Glutamatergic neuron (in vitro differentiated cells): ENCODE data around the gene SELENBP1. TPM values are rescaled to one million over a fixed set of nuclear protein-coding genes. Genes with fewer than 3 reads are reported as not detected.

Source experiments
- DNase-seq: peaks from one replicate; pipeline ENCODE4 v3.0.0; 2022
- H3K27ac Mint-ChIP-seq: one replicate; pipeline ENCODE4 v1.8.0; 2020; ENCODE audit warnings: mild to moderate bottlenecking, mixed read lengths, inconsistent platforms; ENCODE audit not compliant: unreplicated experiment
- H3K27me3 Mint-ChIP-seq: one replicate; pipeline ENCODE4 v1.8.0; 2020; ENCODE audit warnings: mild to moderate bottlenecking, moderate library complexity, mixed read lengths, inconsistent platforms; ENCODE audit not compliant: unreplicated experiment
- H3K36me3 Mint-ChIP-seq: one replicate; pipeline ENCODE4 v1.8.0; 2020; ENCODE audit warnings: mild to moderate bottlenecking, mixed read lengths, inconsistent platforms; ENCODE audit not compliant: unreplicated experiment
- H3K4me1 Mint-ChIP-seq: one replicate; pipeline ENCODE4 v1.8.0; 2020; ENCODE audit warnings: mild to moderate bottlenecking, low read depth, mixed read lengths, inconsistent platforms; ENCODE audit not compliant: unreplicated experiment
- H3K4me3 Mint-ChIP-seq: one replicate; pipeline ENCODE4 v1.8.0; 2020; ENCODE audit warnings: mild to moderate bottlenecking, mixed read lengths, inconsistent platforms; ENCODE audit not compliant: unreplicated experiment
- H3K9me3 Mint-ChIP-seq: one replicate; pipeline ENCODE4 v1.8.0; 2020; ENCODE audit warnings: mild to moderate bottlenecking, moderate library complexity, mixed read lengths, inconsistent platforms; ENCODE audit not compliant: unreplicated experiment
- CTCF ChIP-seq: fragments of 200-600 bp; sonication (generic); IDR thresholded peaks from one replicate; pipeline ENCODE4 v1.5.0; 2021; ENCODE audit not compliant: partially characterized antibody, unreplicated experiment
- total RNA-seq: library from RNA; stranded (reverse); fragmentation: NEBNext Ultra II Directional; extraction: Animal tissue kit (Norgen Biotek cat#: 25700); gene quantifications from one replicate; pipeline ENCODE4 v1.2.1, GENCODE V29; 2021; ENCODE audit not compliant: unreplicated experiment

The SELENBP1 gene
- total RNA-seq, 1 donor from 2014 or later: 2.9 TPM

- no peaks in the 10 kb centered on the region for H3K9me3 Mint-ChIP-seq
- H3K27ac Mint-ChIP-seq: no peak overlapping the region
- DNase-seq: no peak
- H3K4me3 Mint-ChIP-seq: no peak overlapping the region
- H3K27me3 Mint-ChIP-seq: peaks cover 6% of the 10 kb centered on the region
- peaks cover 5% of the 10 kb centered on the region for H3K4me1 Mint-ChIP-seq
- TF ChIP-seq CTCF: no peak
- no peaks in the 10 kb centered on the region for H3K36me3 Mint-ChIP-seq
These were observed 4.8 kb upstream of the SELENBP1 start for GRCh38 chr1:151377150-151377884.

GRCh38 chr1:151373196-151373595 lies 691 bp upstream of the SELENBP1 start:
- no peak for DNase-seq
- H3K27ac Mint-ChIP-seq: no peak overlapping the region
- TF ChIP-seq CTCF: no peak
- no peak overlapping the region for H3K4me3 Mint-ChIP-seq
- no peaks in the 10 kb centered on the region for H3K9me3 Mint-ChIP-seq
- peaks cover 7% of the 10 kb centered on the region for H3K27me3 Mint-ChIP-seq
- no peaks in the 10 kb centered on the region for H3K36me3 Mint-ChIP-seq
- H3K4me1 Mint-ChIP-seq: peaks cover 5% of the 10 kb centered on the region

- Mint-ChIP-seq H3K27me3 (peaks cover 7% of the 10 kb centered on the region), H3K9me3 (no peaks in the 10 kb centered on the region), H3K4me3 (peak overlapping the region; percentile 16), H3K27ac (no peak overlapping the region), H3K4me1 (peaks cover 5% of the 10 kb centered on the region), H3K36me3 (no peaks in the 10 kb centered on the region)
- no peak for DNase-seq
- no peak for TF ChIP-seq CTCF
These were observed 991 bp downstream of the SELENBP1 start for GRCh38 chr1:151371370-151372057.

- no peak overlapping the region for H3K4me3 Mint-ChIP-seq
- H3K4me1 Mint-ChIP-seq: peaks cover 5% of the 10 kb centered on the region
- TF ChIP-seq CTCF: no peak
- peaks cover 7% of the 10 kb centered on the region for H3K27me3 Mint-ChIP-seq
- H3K36me3 Mint-ChIP-seq: no peaks in the 10 kb centered on the region
- no peak overlapping the region for H3K27ac Mint-ChIP-seq
- no peaks in the 10 kb centered on the region for H3K9me3 Mint-ChIP-seq
- DNase-seq: no peak
These were observed 2.1 kb downstream of the SELENBP1 start for GRCh38 chr1:151370211-151370911.

- Mint-ChIP-seq H3K9me3 (no peaks in the 10 kb centered on the region), H3K4me1 (peaks cover 5% of the 10 kb centered on the region), H3K27me3 (peaks cover 7% of the 10 kb centered on the region), H3K36me3 (no peaks in the 10 kb centered on the region), H3K27ac (no peak overlapping the region), H3K4me3 (no peak overlapping the region)
- no peak for DNase-seq
- TF ChIP-seq CTCF: no peak
These were observed 2.9 kb downstream of the SELENBP1 start for GRCh38 chr1:151369621-151370048.
